ENCODE data around the gene TENM4.

Gene TENM4

GRCh38 chr11:78961937-78962701 lies 478.7 kb downstream of the TENM4 start:
- TF ChIP-seq TAF1 (IDR thresholded peaks at IDR 0.05; ENCODE audit: borderline replicate concordance, insufficient read depth, low read length) (no peak), POLR2AphosphoS5 (IDR thresholded peaks at IDR 0.05; ENCODE audit: low read depth, low read length) (no peak), SIN3A (IDR thresholded peaks at IDR 0.05; ENCODE audit: borderline replicate concordance, insufficient read depth, low read length) (no peak), FOXP2 (optimal IDR thresholded peaks at IDR 0.05; ENCODE audit: borderline replicate concordance, extremely low read depth, extremely low read length, insufficient read depth) (no peak)
- TF ChIP-seq, protein P1, sequence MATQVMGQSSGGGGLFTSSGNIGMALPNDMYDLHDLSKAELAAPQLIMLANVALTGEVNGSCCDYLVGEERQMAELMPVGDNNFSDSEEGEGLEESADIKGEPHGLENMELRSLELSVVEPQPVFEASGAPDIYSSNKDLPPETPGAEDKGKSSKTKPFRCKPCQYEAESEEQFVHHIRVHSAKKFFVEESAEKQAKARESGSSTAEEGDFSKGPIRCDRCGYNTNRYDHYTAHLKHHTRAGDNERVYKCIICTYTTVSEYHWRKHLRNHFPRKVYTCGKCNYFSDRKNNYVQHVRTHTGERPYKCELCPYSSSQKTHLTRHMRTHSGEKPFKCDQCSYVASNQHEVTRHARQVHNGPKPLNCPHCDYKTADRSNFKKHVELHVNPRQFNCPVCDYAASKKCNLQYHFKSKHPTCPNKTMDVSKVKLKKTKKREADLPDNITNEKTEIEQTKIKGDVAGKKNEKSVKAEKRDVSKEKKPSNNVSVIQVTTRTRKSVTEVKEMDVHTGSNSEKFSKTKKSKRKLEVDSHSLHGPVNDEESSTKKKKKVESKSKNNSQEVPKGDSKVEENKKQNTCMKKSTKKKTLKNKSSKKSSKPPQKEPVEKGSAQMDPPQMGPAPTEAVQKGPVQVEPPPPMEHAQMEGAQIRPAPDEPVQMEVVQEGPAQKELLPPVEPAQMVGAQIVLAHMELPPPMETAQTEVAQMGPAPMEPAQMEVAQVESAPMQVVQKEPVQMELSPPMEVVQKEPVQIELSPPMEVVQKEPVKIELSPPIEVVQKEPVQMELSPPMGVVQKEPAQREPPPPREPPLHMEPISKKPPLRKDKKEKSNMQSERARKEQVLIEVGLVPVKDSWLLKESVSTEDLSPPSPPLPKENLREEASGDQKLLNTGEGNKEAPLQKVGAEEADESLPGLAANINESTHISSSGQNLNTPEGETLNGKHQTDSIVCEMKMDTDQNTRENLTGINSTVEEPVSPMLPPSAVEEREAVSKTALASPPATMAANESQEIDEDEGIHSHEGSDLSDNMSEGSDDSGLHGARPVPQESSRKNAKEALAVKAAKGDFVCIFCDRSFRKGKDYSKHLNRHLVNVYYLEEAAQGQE (IDR thresholded peaks at IDR 0.05; ENCODE audit: insufficient read depth in 1 of 2, low read depth in 2 of 2, low read length in 2 of 2) = no peak

- TF ChIP-seq SIN3A (IDR thresholded peaks at IDR 0.05; ENCODE audit: borderline replicate concordance, insufficient read depth, low read length) (no peak), TAF1 (IDR thresholded peaks at IDR 0.05; ENCODE audit: borderline replicate concordance, insufficient read depth, low read length) (no peak), POLR2AphosphoS5 (IDR thresholded peaks at IDR 0.05; ENCODE audit: low read depth, low read length) (no peak), FOXP2 (optimal IDR thresholded peaks at IDR 0.05; ENCODE audit: borderline replicate concordance, extremely low read depth, extremely low read length, insufficient read depth) (no peak)
- TF ChIP-seq, protein P1 (IDR thresholded peaks at IDR 0.05; ENCODE audit: insufficient read depth in 1 of 2, low read depth in 2 of 2, low read length in 2 of 2) = no peak
Observed at GRCh38 chr11:78961247-78961646, 479.6 kb downstream of the TENM4 start.

DNA sequence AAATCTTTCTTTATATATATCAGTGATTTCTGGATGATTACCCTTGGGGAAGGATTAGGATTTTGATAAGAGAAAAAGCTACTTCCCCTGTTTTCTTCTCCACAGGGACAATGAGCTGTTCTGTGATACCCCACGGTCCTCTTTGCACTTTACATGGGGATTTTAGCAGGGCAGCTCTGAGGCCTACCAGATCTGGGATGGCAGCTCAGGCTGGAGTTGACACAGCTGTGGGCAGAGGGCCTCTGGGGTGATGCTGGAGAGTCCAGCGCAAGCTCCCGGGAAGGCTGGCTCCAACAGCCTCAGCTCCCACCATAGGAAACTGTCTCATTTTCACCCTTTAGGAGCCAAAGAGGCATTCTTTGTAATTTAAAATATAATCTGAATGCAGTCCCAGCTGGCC lies 482.4 kb downstream of the TENM4 start:
- no peak for TF ChIP-seq SIN3A (IDR thresholded peaks at IDR 0.05; ENCODE audit: borderline replicate concordance, insufficient read depth, low read length)
- no peak for TF ChIP-seq POLR2AphosphoS5 (IDR thresholded peaks at IDR 0.05; ENCODE audit: low read depth, low read length)
- no peak for TF ChIP-seq FOXP2 (optimal IDR thresholded peaks at IDR 0.05; ENCODE audit: borderline replicate concordance, extremely low read depth, extremely low read length, insufficient read depth)
- TF ChIP-seq, protein P1 (IDR thresholded peaks at IDR 0.05; ENCODE audit: insufficient read depth in 1 of 2, low read depth in 2 of 2, low read length in 2 of 2) = no peak
- no peak for TF ChIP-seq TAF1 (IDR thresholded peaks at IDR 0.05; ENCODE audit: borderline replicate concordance, insufficient read depth, low read length)

DNA sequence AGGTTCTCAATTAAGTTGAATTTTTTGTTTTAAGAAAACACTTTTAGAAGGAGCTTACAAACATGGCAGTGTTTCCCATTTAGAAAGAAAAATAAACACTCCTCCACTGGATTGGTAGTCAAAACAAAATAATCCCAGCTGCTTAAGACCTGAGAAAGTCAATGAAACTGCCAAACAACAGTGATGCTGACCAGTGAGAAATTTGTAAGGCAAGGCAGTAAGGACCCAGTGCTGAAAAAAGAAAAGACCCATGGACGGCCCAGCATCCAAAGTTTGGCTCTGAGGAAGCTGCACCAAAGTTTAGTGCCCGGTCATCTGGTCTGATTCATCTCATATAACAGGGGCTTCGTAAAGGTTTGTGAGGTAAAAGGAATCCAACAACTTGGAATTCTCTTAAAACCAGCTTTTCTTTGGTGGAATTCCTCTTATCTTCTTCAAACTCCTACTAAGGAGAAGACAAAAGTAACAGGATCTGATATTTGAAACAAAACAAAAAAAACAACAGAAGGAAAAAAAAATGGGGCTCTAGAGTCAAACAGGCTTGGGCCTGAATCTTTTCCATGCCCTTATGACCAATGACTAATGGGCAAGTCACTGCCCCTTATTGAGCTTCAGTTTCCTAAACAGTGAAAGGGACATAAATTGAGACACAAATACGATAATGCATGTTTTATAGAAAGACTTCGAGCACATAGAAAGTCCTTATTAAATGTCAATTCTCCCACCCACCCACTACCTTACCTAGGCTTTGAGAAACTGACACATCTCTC lies 483.2 kb downstream of the TENM4 start:
- TF ChIP-seq, protein P1 (IDR thresholded peaks at IDR 0.05; ENCODE audit: insufficient read depth in 1 of 2, low read depth in 2 of 2, low read length in 2 of 2) = no peak
- TF ChIP-seq SIN3A (IDR thresholded peaks at IDR 0.05; ENCODE audit: borderline replicate concordance, insufficient read depth, low read length) (no peak), POLR2AphosphoS5 (IDR thresholded peaks at IDR 0.05; ENCODE audit: low read depth, low read length) (no peak), FOXP2 (optimal IDR thresholded peaks at IDR 0.05; ENCODE audit: borderline replicate concordance, extremely low read depth, extremely low read length, insufficient read depth) (no peak), TAF1 (IDR thresholded peaks at IDR 0.05; ENCODE audit: borderline replicate concordance, insufficient read depth, low read length) (no peak)
